LNCAP (cell line): ENCODE data around the gene HYOU1.

ENCODE experiments used
- TF ChIP-seq, protein P1 (sequence below): fragments of 450-650 bp; IDR thresholded peaks from 2 replicates; pipeline ENCODE4 v1.5.1; 2017; ENCODE audit warnings: mild to moderate bottlenecking

HYOU1 gene

GRCh38 chr11:119030329-119031047 lies 26.5 kb downstream of the HYOU1 start, which contains the start of gene SLC37A4:
SLC37A4 (minus strand) TSS chr11:119030877.
- TF ChIP-seq, protein P1, sequence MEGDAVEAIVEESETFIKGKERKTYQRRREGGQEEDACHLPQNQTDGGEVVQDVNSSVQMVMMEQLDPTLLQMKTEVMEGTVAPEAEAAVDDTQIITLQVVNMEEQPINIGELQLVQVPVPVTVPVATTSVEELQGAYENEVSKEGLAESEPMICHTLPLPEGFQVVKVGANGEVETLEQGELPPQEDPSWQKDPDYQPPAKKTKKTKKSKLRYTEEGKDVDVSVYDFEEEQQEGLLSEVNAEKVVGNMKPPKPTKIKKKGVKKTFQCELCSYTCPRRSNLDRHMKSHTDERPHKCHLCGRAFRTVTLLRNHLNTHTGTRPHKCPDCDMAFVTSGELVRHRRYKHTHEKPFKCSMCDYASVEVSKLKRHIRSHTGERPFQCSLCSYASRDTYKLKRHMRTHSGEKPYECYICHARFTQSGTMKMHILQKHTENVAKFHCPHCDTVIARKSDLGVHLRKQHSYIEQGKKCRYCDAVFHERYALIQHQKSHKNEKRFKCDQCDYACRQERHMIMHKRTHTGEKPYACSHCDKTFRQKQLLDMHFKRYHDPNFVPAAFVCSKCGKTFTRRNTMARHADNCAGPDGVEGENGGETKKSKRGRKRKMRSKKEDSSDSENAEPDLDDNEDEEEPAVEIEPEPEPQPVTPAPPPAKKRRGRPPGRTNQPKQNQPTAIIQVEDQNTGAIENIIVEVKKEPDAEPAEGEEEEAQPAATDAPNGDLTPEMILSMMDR = no peak

- TF ChIP-seq, protein P1 = no peak
Measured at GRCh38 chr11:119030029-119030328, 27.0 kb downstream of the HYOU1 start.

GRCh38 chr11:119029340-119030028 lies 27.5 kb downstream of the HYOU1 start:
- TF ChIP-seq, protein P1 = no peak

- TF ChIP-seq, protein P1 = no peak
Measured at GRCh38 chr11:119029069-119029339, 28.0 kb downstream of the HYOU1 start.

GRCh38 chr11:119028346-119029068 lies 28.5 kb downstream of the HYOU1 start:
- TF ChIP-seq, protein P1 = no peak

DNA sequence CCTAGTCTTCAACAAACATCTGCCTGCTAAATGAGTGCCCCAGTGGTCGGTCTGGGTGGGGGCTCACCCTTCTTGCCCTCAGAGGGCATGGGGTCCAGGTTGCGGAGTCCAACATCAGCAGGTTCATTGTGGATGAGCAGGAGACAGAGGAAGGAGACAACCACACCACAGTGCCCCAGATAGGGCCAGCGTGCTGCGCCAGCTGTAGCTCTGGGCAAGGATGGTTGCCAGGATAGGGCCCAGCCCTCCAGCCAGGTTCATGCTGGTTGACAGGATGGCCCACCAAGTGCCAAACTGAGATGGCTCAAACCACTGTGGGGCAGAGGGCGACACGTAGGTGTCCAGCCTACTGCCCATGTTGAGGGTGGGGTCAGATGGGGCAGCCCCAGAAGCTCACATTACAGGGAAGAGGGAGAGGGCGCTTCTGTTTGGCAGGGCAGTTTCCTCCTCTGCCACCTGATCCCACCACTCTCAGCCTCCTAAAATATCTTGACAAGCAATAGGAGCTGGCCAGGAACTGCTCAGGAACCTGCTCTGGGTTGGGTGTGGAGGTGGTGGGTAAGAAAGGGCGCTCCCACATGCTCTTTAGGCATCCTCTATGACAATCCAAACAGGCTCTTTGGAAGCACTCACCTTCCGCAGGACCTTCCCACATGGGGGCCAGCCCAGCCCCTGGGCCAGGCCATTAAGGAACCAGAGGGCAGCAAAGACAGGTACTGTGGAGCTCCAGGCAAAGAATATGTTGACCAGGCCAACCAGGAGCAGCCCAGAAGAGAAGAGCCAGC lies 29.3 kb downstream of the HYOU1 start:
- TF ChIP-seq, protein P1 = no peak

- TF ChIP-seq, protein P1 = no peak
Measured at GRCh38 chr11:119026970-119027369, 30.0 kb downstream of the HYOU1 start.
